8988T (cell line): ENCODE data around the gene CTBP2.

Experiments used
- DNase-seq: peaks from one replicate; pipeline ENCODE4 v3.0.0; 2011

CTBP2 gene

GRCh38 chr10:125034675-125035074 is 125.7 kb downstream of the CTBP2 start:
- DNase-seq: no peak

- DNase-seq: no peak
Measured at GRCh38 chr10:125033146-125033924, 127.0 kb downstream of the CTBP2 start.

- DNase-seq: no peak
Measured at GRCh38 chr10:125032474-125033020, 127.8 kb downstream of the CTBP2 start.

- DNase-seq: no peak
Measured at GRCh38 chr10:125030567-125031197, 129.7 kb downstream of the CTBP2 start.

GRCh38 chr10:125029584-125030242 is 130.7 kb downstream of the CTBP2 start:
- no peak for DNase-seq

- no peak for DNase-seq
Measured at GRCh38 chr10:125027871-125028869, 132.2 kb downstream of the CTBP2 start.

GRCh38 chr10:125026974-125027735 is 133.2 kb downstream of the CTBP2 start:
- no peak for DNase-seq

- no peak for DNase-seq
Measured at GRCh38 chr10:125026036-125026931, 134.1 kb downstream of the CTBP2 start.

- no peak for DNase-seq
Measured at GRCh38 chr10:125025341-125025740, 135.0 kb downstream of the CTBP2 start.

GRCh38 chr10:125024497-125025234 is 135.7 kb downstream of the CTBP2 start:
- no peak for DNase-seq

GRCh38 chr10:125023862-125024496 is 136.4 kb downstream of the CTBP2 start:
- DNase-seq: no peak

- no peak for DNase-seq
Measured at GRCh38 chr10:125023255-125023654, 137.1 kb downstream of the CTBP2 start.

- DNase-seq: no peak
Measured at GRCh38 chr10:125022671-125023070, 137.7 kb downstream of the CTBP2 start.

- no peak for DNase-seq
Measured at GRCh38 chr10:125021686-125022344, 138.5 kb downstream of the CTBP2 start.

- no peak for DNase-seq
Measured at GRCh38 chr10:125020871-125021270, 139.5 kb downstream of the CTBP2 start.

- no peak for DNase-seq
Measured at GRCh38 chr10:125020386-125020785, 140.0 kb downstream of the CTBP2 start.

GRCh38 chr10:125018576-125019143 is 141.7 kb downstream of the CTBP2 start:
- no peak for DNase-seq
